Measurements from ENCODE around the gene PPP1R26. TPM values are rescaled to one million over a fixed set of nuclear protein-coding genes. Genes with fewer than 3 reads are reported as not detected.

Gene PPP1R26
- total and polyA plus RNA-seq, 2 of the 13 experiments (the other 11 are each of a cell fraction or from before 2014, with no cell fraction given), result 8.6 to 11.6 TPM

DNA sequence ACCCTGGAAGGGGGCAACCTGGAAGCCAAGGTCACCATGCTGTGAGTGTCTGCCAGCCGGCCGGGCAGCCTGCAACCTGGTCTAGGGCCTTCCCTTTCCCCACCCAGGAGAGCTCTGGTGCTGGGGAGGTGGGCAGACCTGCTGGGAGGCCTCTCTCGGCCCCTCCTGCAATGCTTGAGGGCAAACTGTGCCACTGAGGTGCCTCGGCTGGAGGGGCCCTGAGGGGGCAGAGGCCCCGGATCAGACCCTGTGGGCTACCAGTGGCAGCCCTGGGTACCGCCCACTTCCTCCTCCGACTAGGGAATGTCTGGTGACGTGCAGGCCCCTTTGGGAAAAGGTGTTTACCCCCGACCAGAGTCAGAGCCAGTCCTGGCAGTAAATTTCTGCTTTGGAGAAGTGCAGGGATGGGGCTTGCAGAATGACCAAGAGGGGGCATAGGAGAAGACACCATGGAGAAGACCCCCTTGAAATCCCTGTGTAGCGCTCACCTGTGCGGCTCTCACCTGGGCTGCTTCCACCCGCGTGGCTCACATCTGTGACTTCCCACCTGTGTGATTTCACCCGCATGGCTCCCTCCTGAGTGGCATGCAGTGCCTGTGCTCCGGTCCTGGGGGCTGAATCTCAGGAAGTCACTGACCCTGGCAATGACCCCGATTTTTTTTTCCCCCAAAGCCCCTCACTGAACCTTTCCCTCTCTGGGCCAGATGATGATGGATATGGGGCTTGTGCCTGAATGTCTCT lies 42.7 kb downstream of the PPP1R26 start:
- no peak overlapping the region for H2AFZ ChIP-seq (ENCODE audit: low read length)
- WGBS (ENCODE audit: low lambda C conversion rate), result 36% methylated on average over 7 of the region's 16 CpGs
- no TSS peak for BruUV-seq (replicated peaks)
- TF ChIP-seq, protein P1, sequence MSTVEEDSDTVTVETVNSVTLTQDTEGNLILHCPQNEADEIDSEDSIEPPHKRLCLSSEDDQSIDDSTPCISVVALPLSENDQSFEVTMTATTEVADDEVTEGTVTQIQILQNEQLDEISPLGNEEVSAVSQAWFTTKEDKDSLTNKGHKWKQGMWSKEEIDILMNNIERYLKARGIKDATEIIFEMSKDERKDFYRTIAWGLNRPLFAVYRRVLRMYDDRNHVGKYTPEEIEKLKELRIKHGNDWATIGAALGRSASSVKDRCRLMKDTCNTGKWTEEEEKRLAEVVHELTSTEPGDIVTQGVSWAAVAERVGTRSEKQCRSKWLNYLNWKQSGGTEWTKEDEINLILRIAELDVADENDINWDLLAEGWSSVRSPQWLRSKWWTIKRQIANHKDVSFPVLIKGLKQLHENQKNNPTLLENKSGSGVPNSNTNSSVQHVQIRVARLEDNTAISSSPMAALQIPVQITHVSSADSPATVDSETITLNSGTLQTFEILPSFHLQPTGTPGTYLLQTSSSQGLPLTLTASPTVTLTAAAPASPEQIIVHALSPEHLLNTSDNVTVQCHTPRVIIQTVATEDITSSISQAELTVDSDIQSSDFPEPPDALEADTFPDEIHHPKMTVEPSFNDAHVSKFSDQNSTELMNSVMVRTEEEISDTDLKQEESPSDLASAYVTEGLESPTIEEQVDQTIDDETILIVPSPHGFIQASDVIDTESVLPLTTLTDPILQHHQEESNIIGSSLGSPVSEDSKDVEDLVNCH (CRISPR knock-in tag; IDR thresholded peaks at IDR 0.05), result no peak
- TF ChIP-seq, protein P2, sequence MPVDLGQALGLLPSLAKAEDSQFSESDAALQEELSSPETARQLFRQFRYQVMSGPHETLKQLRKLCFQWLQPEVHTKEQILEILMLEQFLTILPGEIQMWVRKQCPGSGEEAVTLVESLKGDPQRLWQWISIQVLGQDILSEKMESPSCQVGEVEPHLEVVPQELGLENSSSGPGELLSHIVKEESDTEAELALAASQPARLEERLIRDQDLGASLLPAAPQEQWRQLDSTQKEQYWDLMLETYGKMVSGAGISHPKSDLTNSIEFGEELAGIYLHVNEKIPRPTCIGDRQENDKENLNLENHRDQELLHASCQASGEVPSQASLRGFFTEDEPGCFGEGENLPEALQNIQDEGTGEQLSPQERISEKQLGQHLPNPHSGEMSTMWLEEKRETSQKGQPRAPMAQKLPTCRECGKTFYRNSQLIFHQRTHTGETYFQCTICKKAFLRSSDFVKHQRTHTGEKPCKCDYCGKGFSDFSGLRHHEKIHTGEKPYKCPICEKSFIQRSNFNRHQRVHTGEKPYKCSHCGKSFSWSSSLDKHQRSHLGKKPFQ (CRISPR knock-in tag; IDR thresholded peaks at IDR 0.05; ENCODE audit: insufficient replicate concordance), result no peak
- TF ChIP-seq MED1 (CRISPR knock-in tag; IDR thresholded peaks at IDR 0.05), result no peak
- TF ChIP-seq ZNF773 (CRISPR knock-in tag; IDR thresholded peaks at IDR 0.05; ENCODE audit: borderline replicate concordance), result no peak
- no peak for TF ChIP-seq ZNF781 (CRISPR knock-in tag; IDR thresholded peaks at IDR 0.05; ENCODE audit: borderline replicate concordance, not compliant biosample characterization)
- TF ChIP-seq, protein P3, sequence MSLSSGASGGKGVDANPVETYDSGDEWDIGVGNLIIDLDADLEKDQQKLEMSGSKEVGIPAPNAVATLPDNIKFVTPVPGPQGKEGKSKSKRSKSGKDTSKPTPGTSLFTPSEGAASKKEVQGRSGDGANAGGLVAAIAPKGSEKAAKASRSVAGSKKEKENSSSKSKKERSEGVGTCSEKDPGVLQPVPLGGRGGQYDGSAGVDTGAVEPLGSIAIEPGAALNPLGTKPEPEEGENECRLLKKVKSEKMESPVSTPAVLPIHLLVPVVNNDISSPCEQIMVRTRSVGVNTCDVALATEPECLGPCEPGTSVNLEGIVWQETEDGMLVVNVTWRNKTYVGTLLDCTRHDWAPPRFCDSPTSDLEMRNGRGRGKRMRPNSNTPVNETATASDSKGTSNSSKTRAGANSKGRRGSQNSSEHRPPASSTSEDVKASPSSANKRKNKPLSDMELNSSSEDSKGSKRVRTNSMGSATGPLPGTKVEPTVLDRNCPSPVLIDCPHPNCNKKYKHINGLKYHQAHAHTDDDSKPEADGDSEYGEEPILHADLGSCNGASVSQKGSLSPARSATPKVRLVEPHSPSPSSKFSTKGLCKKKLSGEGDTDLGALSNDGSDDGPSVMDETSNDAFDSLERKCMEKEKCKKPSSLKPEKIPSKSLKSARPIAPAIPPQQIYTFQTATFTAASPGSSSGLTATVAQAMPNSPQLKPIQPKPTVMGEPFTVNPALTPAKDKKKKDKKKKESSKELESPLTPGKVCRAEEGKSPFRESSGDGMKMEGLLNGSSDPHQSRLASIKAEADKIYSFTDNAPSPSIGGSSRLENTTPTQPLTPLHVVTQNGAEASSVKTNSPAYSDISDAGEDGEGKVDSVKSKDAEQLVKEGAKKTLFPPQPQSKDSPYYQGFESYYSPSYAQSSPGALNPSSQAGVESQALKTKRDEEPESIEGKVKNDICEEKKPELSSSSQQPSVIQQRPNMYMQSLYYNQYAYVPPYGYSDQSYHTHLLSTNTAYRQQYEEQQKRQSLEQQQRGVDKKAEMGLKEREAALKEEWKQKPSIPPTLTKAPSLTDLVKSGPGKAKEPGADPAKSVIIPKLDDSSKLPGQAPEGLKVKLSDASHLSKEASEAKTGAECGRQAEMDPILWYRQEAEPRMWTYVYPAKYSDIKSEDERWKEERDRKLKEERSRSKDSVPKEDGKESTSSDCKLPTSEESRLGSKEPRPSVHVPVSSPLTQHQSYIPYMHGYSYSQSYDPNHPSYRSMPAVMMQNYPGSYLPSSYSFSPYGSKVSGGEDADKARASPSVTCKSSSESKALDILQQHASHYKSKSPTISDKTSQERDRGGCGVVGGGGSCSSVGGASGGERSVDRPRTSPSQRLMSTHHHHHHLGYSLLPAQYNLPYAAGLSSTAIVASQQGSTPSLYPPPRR (CRISPR knock-in tag; IDR thresholded peaks at IDR 0.05; ENCODE audit: borderline replicate concordance), result no peak
- TF ChIP-seq, protein P4, sequence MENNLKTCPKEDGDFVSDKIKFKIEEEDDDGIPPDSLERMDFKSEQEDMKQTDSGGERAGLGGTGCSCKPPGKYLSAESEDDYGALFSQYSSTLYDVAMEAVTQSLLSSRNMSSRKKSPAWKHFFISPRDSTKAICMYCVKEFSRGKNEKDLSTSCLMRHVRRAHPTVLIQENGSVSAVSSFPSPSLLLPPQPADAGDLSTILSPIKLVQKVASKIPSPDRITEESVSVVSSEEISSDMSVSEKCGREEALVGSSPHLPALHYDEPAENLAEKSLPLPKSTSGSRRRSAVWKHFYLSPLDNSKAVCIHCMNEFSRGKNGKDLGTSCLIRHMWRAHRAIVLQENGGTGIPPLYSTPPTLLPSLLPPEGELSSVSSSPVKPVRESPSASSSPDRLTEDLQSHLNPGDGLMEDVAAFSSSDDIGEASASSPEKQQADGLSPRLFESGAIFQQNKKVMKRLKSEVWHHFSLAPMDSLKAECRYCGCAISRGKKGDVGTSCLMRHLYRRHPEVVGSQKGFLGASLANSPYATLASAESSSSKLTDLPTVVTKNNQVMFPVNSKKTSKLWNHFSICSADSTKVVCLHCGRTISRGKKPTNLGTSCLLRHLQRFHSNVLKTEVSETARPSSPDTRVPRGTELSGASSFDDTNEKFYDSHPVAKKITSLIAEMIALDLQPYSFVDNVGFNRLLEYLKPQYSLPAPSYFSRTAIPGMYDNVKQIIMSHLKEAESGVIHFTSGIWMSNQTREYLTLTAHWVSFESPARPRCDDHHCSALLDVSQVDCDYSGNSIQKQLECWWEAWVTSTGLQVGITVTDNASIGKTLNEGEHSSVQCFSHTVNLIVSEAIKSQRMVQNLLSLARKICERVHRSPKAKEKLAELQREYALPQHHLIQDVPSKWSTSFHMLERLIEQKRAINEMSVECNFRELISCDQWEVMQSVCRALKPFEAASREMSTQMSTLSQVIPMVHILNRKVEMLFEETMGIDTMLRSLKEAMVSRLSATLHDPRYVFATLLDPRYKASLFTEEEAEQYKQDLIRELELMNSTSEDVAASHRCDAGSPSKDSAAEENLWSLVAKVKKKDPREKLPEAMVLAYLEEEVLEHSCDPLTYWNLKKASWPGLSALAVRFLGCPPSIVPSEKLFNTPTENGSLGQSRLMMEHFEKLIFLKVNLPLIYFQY (CRISPR knock-in tag; IDR thresholded peaks at IDR 0.05; ENCODE audit: borderline replicate concordance), result no peak

More for the DNA sequence above, 42.7 kb downstream of the PPP1R26 start:
- no peak overlapping the region for H3K4me3 ChIP-seq (replicated peaks in 1 of 3; ENCODE audit: insufficient read depth in 1 of 3, low read depth in 2 of 3, low read length in 3 of 3)
- ATAC-seq (no peak), DNase-seq (ENCODE audit: low spot score) (no peak), FAIRE-seq (no peak)
- CTCF ChIA-PET (ENCODE audit: low intra/inter-chr PET ratio, low total read pairs), result no interaction called here
- peaks cover 9% of the 10 kb centered on the region for H3K4me1 ChIP-seq (ENCODE audit: insufficient read depth, low read length)
- POLR2A ChIA-PET, result no interaction called here
- H3K27me3 ChIP-seq (ENCODE audit: control insufficient read depth in 1 of 2, insufficient read depth in 2 of 2, low read length in 2 of 2), result peaks cover 8 to 52% of the 10 kb centered on the region in 2 experiments
- no peak overlapping the region for H3K4me2 ChIP-seq (ENCODE audit: low read depth, low read length)
- H3K9me3 ChIP-seq (ENCODE audit: low read length), result no peaks in the 10 kb centered on the region
- no peaks in the 10 kb centered on the region for H3K79me2 ChIP-seq (ENCODE audit: insufficient read depth, low read length)
- H3K9ac ChIP-seq (ENCODE audit: insufficient read depth, low read depth, low read length), result no peak overlapping the region
- no peaks in the 10 kb centered on the region for H3K36me3 ChIP-seq (replicated peaks in 1 of 2; ENCODE audit: control insufficient read depth in 1 of 2, insufficient read depth in 2 of 2, low read length in 2 of 2)
- no peaks in the 10 kb centered on the region for H4K20me1 ChIP-seq (ENCODE audit: insufficient read depth, low read length)
- H3K27ac ChIP-seq (ENCODE audit: extremely low read length, insufficient read depth, low read length), result no peak overlapping the region
- in situ Hi-C loops (cut with HindIII; ENCODE audit: extremely low pct_ligation_motif_present, low pct_unique_long_range_greater_than_20kb) (no loop called here), intact Hi-C loops (cut with micrococcal nuclease; ENCODE audit: unreplicated experiment) (no loop called here)

Data from HepG2 (cell line).